ENCODE data around the gene DOCK1. TPM values are rescaled to one million over a fixed set of nuclear protein-coding genes. Genes with fewer than 3 reads are reported as not detected.
"Not testable (repeated sequence)": the region's sequence is repeated elsewhere in the genome, so short reads cannot be mapped to it uniquely, and the experiment has no call there.

Gene DOCK1
- total RNA-seq, 2 donors from 2014 or later, result 34.3 to 44.1 TPM

GRCh38 chr10:126880926-126881325, 24.3 kb upstream of the DOCK1 start:
- H3K36me3 ChIP-seq (replicated peaks in 1 of 2; ENCODE audit: insufficient read depth in 1 of 2, low read depth in 2 of 2), result no peaks in the 10 kb centered on the region
- no peaks in the 10 kb centered on the region for H3K27me3 ChIP-seq
- ATAC-seq, result no peak
- intact Hi-C loops (cut with DNase I), result no loop called here
- no peaks in the 10 kb centered on the region for H3K4me1 ChIP-seq
- no peak for DNase-seq
- WGBS, 2 donors, result 70 to 73% methylated on average over 4 to 5 of the region's 5 CpGs
- H3K27ac ChIP-seq, result no peak overlapping the region
- no peak overlapping the region for H3K4me3 ChIP-seq
- H3K9me3 ChIP-seq, result no peaks in the 10 kb centered on the region
- TF ChIP-seq, protein P1, sequence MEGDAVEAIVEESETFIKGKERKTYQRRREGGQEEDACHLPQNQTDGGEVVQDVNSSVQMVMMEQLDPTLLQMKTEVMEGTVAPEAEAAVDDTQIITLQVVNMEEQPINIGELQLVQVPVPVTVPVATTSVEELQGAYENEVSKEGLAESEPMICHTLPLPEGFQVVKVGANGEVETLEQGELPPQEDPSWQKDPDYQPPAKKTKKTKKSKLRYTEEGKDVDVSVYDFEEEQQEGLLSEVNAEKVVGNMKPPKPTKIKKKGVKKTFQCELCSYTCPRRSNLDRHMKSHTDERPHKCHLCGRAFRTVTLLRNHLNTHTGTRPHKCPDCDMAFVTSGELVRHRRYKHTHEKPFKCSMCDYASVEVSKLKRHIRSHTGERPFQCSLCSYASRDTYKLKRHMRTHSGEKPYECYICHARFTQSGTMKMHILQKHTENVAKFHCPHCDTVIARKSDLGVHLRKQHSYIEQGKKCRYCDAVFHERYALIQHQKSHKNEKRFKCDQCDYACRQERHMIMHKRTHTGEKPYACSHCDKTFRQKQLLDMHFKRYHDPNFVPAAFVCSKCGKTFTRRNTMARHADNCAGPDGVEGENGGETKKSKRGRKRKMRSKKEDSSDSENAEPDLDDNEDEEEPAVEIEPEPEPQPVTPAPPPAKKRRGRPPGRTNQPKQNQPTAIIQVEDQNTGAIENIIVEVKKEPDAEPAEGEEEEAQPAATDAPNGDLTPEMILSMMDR (IDR thresholded peaks at IDR 0.05), result no peak
- no peak for TF ChIP-seq POLR2A (IDR thresholded peaks at IDR 0.05)

GRCh38 chr10:126882055-126882454, 23.2 kb upstream of the DOCK1 start:
- DNase-seq; intact Hi-C loops (cut with DNase I): not testable (repeated sequence)
- 27% methylated on average over 11 of the region's 16 CpGs; no CpG with 5 or more reads in 1 of the 2 donors for WGBS, 2 donors

DNA sequence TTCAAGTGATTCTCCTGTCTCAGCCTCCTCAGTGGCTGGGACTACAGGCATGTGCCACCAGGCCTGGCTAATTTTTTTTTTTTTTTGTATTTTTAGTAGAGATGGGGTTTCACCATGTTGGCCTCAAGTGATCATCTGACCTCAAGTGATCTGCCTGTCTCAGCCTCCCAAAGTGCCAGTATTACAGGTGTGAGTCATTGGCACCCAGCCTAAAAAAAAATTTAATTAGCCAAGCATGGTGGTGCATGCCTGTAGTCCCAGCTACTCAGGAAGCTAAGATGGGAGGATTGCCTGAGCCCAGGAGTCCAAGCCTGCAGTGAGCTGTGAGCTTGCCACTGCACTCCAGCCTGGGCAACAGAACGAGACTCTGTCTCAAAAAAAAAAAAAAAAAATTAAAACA, 16.8 kb upstream of the DOCK1 start:
- H3K4me1 ChIP-seq; H3K9me3 ChIP-seq; H3K27ac ChIP-seq; H3K4me3 ChIP-seq; H3K27me3 ChIP-seq; H3K36me3 ChIP-seq (replicated peaks in 1 of 2; ENCODE audit: insufficient read depth in 1 of 2, low read depth in 2 of 2); intact Hi-C loops (cut with DNase I); DNase-seq; ATAC-seq: not testable (repeated sequence)
- 63 to 77% methylated on average over 1 of the region's 1 CpG for WGBS, 2 donors

More at GRCh38 chr10:126882055-126882454, 23.2 kb upstream of the DOCK1 start:
- H3K4me3 ChIP-seq; H3K27ac ChIP-seq; H3K9me3 ChIP-seq; ATAC-seq; H3K4me1 ChIP-seq; H3K27me3 ChIP-seq; H3K36me3 ChIP-seq (replicated peaks in 1 of 2; ENCODE audit: insufficient read depth in 1 of 2, low read depth in 2 of 2): not testable (repeated sequence)

DNA sequence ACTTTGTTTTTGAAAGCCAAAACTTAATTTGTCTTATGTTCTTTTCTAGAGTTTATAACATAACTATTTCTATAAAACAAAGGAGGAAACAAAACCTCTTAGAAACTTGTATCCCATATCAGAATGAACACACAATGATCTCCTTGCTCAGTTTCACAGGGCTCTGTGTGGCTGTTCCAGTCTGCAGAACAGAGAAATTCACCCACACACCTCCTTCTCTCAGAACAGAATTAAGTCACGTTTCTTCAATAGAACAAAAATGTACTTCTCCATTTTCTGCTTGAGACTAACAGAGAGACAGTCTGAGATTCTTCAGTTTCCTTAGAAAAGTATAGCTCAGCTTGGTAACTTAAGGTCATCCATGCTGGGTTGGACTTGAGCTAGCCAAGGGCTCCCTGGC, 15.8 kb upstream of the DOCK1 start:
- no peaks in the 10 kb centered on the region for H3K36me3 ChIP-seq (replicated peaks in 1 of 2; ENCODE audit: insufficient read depth in 1 of 2, low read depth in 2 of 2)
- intact Hi-C loops (cut with DNase I), result no loop called here
- no peaks in the 10 kb centered on the region for H3K27me3 ChIP-seq
- 65 to 72% methylated on average over 1 of the region's 1 CpG for WGBS, 2 donors
- TF ChIP-seq POLR2A (IDR thresholded peaks at IDR 0.05), result no peak
- TF ChIP-seq, protein P1 (IDR thresholded peaks at IDR 0.05), result no peak
- ATAC-seq (no peak), DNase-seq (no peak)
- no peak overlapping the region for H3K27ac ChIP-seq
- no peak overlapping the region for H3K4me3 ChIP-seq
- no peaks in the 10 kb centered on the region for H3K9me3 ChIP-seq
- H3K4me1 ChIP-seq, result no peaks in the 10 kb centered on the region

DNA sequence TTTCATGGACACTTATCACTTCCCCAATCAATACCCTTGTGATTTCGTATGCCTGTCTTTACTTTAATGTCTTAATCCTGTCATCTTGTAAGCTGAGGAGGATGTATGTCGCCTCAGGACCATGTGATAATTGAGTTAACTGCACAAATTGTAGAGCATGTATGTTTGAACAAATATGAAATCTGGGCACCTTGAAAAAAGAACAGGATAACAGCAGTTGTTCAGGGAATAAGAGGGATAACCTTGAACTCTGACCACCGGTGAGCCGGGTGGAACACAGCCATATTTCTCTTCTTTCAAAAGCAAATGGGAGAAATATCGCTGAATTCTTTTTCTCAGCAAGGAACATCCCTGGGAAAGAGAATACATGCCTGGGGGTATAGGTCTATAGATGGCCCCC, 14.4 kb upstream of the DOCK1 start:
- H3K4me3 ChIP-seq; DNase-seq; intact Hi-C loops (cut with DNase I); ATAC-seq; H3K27ac ChIP-seq; H3K36me3 ChIP-seq (replicated peaks in 1 of 2; ENCODE audit: insufficient read depth in 1 of 2, low read depth in 2 of 2); H3K4me1 ChIP-seq; H3K27me3 ChIP-seq; H3K9me3 ChIP-seq: not testable (repeated sequence)
- WGBS, 2 donors, result 85 to 88% methylated on average over 5 of the region's 5 CpGs

- peaks cover 7% of the 10 kb centered on the region for H3K4me1 ChIP-seq
- ATAC-seq, result no peak
- no peak overlapping the region for H3K27ac ChIP-seq
- no peaks in the 10 kb centered on the region for H3K36me3 ChIP-seq (replicated peaks in 1 of 2; ENCODE audit: insufficient read depth in 1 of 2, low read depth in 2 of 2)
- intact Hi-C loops (cut with DNase I), result no loop called here
- no peaks in the 10 kb centered on the region for H3K27me3 ChIP-seq
- no peak for DNase-seq
- TF ChIP-seq, protein P1 (IDR thresholded peaks at IDR 0.05), result no peak
- no peak for TF ChIP-seq POLR2A (IDR thresholded peaks at IDR 0.05)
- H3K9me3 ChIP-seq, result no peaks in the 10 kb centered on the region
- no peak overlapping the region for H3K4me3 ChIP-seq
- WGBS, 2 donors, result 59 to 75% methylated on average over 9 to 16 of the region's 16 CpGs
These were observed 12.7 kb upstream of the DOCK1 start for GRCh38 chr10:126892226-126893175.
